CD4-positive, alpha-beta T cell treated with Interleukin-15 for 1 hour (primary cell): ENCODE data around the gene STMP1.

Experiments
- DNase-seq: peaks from one replicate; pipeline ENCODE4 v3.0.0-alpha.2; 2020

STMP1 gene

GRCh38 chr7:135723411-135723810 lies 61.1 kb downstream of the STMP1 start:
- no peak for DNase-seq
